VCaP (cell line): Measurements from ENCODE around the gene SUPT5H.

ENCODE experiments used
- H3K27ac ChIP-seq: fragments of 450-650 bp; 2 replicates; pipeline ENCODE4 v1.5.1; 2017
- TF ChIP-seq, protein P1 (sequence below): fragments of 450-650 bp; conservative IDR thresholded peaks from 2 replicates; pipeline ENCODE4 v1.5.1; 2017; ENCODE audit warnings: mild to moderate bottlenecking, moderate library complexity

The SUPT5H gene

DNA sequence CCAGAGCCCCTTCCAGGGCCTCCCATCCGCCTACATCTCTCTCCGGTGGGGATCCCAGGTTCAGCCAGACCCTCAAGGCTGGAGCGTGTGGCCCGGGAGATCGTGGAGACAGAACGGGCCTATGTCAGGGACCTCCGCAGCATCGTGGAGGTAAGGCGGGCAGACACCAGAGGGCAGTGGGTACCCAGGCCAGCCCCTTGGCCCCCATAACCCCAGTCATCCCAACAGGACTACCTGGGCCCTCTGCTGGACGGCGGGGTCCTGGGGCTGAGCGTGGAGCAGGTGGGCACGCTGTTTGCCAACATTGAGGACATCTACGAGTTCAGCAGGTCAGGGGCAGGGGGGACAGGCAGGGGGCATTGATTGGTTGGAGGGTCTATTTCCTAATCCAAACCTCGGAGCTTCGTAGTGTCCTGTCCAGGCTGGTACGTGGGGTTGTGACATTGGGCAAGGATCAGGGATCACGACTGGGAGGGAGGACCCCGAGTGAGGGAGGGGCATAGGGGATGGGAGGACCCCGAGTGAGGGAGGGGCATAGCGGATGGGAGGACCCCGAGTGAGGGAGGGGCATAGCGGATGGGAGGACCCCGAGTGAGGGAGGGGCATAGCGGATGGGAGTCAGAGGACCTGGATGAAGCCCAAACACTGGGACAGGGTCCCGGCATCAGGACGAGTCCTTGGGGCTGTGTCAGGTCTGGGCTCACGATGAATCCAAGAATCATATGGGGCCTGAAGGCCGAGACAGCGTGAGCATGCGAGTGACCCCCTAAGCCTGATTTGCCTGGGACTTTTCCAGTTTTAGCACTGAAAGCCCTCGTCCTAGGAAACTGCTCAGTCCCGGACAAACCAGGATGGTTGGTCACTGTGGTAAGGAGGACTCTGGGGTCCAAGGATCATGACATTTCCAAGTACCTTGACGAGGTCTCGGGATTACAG is 30.0 kb upstream of the SUPT5H start:
- TF ChIP-seq, protein P1, sequence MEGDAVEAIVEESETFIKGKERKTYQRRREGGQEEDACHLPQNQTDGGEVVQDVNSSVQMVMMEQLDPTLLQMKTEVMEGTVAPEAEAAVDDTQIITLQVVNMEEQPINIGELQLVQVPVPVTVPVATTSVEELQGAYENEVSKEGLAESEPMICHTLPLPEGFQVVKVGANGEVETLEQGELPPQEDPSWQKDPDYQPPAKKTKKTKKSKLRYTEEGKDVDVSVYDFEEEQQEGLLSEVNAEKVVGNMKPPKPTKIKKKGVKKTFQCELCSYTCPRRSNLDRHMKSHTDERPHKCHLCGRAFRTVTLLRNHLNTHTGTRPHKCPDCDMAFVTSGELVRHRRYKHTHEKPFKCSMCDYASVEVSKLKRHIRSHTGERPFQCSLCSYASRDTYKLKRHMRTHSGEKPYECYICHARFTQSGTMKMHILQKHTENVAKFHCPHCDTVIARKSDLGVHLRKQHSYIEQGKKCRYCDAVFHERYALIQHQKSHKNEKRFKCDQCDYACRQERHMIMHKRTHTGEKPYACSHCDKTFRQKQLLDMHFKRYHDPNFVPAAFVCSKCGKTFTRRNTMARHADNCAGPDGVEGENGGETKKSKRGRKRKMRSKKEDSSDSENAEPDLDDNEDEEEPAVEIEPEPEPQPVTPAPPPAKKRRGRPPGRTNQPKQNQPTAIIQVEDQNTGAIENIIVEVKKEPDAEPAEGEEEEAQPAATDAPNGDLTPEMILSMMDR, result no peak
- no peak overlapping the region for H3K27ac ChIP-seq

DNA sequence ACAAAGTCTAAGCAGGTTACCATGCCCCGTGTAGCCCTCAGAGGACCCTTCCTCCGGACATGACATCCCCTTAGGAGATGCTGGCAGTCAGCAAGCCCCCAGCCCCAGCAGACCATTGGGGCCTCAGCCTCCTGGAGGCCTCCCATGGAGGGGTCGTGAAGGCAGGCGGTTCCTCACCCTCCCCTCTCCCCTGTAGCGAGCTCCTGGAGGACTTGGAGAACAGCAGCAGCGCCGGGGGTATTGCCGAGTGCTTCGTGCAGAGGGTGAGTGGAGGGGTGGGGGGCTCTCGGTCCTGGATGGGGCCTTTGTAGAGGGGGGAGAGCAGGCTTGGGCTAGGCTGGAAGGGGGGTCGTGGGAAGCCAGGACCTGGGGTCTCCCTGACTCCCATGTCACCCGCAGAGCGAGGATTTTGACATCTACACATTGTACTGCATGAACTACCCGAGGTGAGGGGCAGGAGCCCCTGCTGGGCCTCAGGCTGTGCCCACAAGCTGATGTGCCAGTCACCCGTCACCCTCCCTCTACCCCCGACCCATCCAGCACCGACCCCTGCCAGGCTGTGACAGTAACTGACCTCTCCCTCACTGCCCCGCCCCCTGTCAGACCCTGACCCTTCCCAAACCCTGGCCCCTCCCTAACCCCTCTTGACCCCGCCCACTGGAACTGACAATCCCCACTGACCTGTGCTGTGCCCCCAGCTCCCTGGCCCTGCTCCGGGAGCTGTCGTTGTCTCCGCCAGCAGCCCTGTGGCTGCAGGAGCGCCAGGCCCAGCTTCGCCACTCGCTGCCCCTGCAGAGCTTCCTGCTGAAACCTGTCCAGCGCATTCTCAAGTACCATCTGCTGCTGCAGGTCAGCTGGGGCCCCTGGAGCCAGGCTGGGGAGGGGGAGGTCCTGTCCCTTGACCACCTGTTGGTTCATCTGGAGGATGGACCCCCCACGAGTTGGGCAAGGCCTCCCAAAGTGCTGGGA is 28.9 kb upstream of the SUPT5H start:
- TF ChIP-seq, protein P1, result no peak
- H3K27ac ChIP-seq, result no peak overlapping the region

DNA sequence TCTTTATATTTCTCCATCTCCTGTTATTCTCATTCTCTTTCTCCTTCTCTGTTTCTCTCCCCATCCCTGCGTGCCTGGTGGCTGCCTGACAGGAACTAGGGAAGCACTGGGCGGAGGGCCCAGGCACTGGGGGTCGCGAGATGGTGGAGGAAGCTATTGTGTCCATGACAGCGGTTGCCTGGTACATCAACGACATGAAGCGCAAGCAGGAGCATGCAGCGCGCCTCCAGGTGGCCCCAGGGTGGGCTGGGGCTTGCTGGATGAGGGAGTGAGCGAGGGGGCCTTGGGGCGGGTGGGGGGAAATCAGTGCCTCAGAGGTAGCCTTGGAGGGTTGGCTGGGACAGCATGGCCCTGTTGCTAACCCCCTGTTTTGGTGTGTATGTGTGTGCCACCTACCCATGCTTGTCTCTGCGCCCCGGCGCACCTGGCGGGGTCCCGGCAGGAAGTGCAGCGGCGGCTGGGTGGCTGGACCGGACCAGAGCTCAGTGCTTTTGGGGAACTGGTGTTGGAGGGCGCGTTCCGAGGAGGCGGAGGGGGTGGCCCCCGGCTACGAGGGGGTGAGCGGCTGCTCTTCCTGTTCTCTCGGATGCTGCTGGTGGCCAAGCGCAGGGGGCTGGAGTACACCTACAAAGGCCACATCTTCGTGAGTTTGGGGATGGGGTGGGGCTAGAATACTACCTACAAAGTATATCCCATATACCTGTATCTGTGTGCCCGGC is 27.8 kb upstream of the SUPT5H start:
- TF ChIP-seq, protein P1, result no peak

DNA sequence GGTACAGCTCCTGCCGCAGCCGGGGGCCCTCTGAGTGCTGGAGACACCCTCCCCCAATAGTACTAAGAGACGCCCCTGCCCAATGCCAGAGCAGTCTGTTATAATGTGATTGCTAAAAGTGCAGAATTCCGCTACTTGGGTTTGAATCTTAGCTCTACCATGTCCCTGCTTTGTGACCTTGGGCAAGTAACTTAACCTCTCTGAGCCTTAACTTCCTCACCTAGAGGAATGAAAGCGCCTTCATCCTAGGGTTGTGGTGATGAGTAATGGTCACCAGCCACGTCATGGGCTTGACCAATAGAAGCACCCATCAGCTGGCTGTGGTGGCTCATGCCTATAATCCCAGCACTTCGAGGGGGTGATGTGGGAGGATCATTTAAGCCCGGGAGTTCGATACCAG is 26.4 kb upstream of the SUPT5H start:
- TF ChIP-seq, protein P1, result no peak
- no peak overlapping the region for H3K27ac ChIP-seq

More for the DNA sequence above, 27.8 kb upstream of the SUPT5H start:
- H3K27ac ChIP-seq, result no peak overlapping the region

DNA sequence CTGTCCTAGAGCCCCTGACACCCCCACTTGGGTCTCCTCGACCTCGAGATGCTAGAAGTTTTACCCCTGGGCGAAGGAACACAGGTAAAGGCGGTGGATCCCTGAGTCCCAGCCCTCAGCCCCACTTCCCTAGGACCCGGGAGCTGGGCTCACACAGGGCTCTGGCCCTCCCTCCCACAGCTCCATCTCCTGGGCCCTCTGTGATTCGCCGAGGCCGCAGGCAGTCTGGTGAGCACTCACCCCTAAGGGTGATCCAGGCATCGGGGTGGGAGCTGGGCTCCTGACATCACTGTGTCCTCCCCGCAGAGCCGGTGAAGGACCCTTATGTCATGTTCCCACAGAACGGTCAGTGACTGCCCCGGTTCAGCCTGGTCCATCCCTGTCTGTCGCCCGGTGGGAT is 24.6 kb upstream of the SUPT5H start:
- H3K27ac ChIP-seq, result no peak overlapping the region

DNA sequence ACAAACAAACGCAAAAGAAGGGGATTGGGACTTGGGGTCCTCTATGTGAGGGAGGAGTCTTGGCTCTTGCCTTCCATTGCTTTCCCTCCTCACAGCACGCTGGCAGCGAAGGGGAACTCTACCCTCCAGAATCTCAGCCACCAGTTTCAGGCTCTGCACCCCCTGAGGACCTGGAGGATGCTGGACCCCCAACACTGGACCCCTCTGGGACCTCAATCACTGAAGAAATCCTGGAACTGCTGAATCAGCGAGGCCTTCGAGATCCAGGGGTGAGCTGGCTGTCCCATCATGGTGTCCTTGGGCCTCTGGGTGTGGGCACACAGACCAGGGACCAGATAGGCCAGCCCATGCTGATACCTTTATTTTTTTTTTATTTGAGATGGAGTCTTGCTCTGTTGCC is 23.4 kb upstream of the SUPT5H start:
- TF ChIP-seq, protein P1, result no peak
- H3K27ac ChIP-seq, result no peak overlapping the region

More for the DNA sequence above, 24.6 kb upstream of the SUPT5H start:
- TF ChIP-seq, protein P1, result no peak
